HCT116 (cell line): ENCODE measurements around the gene KDM7A.

Experiments used
- POLR2A ChIP-seq: IDR thresholded peaks from 2 replicates; pipeline ENCODE4 v1.7.0; 2011; ENCODE audit warnings: borderline replicate concordance; ENCODE audit not compliant: insufficient read depth, insufficient read length; ENCODE audit errors: extremely low read depth
- TF ChIP-seq, protein P1 (sequence below): IDR thresholded peaks from 2 replicates; pipeline ENCODE4 v1.6.1; 2012

DNA sequence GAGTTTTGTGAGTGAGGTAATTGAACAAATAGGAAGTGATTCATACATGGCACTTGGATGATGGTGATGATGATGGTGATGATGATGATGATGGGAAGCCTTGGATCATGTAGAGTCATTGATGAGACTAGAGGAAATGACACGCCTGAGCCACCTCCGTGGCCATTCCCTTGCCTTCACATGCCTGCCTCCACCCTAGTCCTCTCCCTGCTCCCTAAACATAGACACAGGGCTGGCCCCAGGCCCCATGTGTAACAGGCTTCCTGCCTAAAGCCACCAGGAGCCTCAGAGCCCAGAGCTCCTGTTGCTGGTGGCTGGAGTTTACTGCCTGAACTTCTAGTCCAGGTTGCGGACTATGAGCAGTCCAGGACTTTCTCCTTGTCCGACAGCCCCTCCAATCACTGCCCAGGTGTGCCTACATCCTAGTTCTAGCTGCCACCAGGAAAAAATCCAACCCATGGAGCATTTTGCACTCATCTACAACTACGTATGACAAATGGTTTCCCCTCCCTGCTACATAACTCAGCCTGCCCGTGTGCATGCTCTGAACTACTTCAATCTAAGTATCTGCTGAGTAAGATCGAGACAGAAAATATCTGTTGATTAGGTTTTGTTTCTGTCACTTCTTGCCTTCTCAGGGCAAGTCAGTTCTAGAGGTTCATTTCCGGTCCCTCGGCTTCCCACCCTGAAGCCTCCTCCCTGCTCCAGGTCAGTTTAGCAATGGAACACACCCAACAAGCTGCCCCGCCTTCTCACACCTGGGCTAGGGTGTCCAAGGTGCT is 35.5 kb upstream of the KDM7A start:
- TF ChIP-seq, protein P1, sequence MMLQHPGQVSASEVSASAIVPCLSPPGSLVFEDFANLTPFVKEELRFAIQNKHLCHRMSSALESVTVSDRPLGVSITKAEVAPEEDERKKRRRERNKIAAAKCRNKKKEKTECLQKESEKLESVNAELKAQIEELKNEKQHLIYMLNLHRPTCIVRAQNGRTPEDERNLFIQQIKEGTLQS = no peak
- no peak for TF ChIP-seq POLR2A
